Hepatocyte (in vitro differentiated cells): ENCODE results near the gene HSDL2. TPM values are rescaled to one million over a fixed set of nuclear protein-coding genes. Genes with fewer than 3 reads are reported as not detected.
"Not testable (repeated sequence)": the region's sequence is repeated elsewhere in the genome, so short reads cannot be mapped to it uniquely, and the experiment has no call there.

Source experiments
- DNase-seq: peaks from one replicate; pipeline ENCODE4 v3.0.0-alpha.2; 2016; ENCODE audit warnings: low spot score
- H2AFZ ChIP-seq: fragments of 200-600 bp; sonication (generic); 2 replicates; pipeline ENCODE4 v1.6.0; 2016; ENCODE audit warnings: antibody characterized with exemption, mild to moderate bottlenecking
- H3K27ac ChIP-seq: fragments of 200-600 bp; sonication (generic); 2 replicates; pipeline ENCODE4 v1.5.1; 2016; ENCODE audit warnings: mild to moderate bottlenecking
- H3K27me3 ChIP-seq: fragments of 200-600 bp; sonication (generic); 2 replicates; pipeline ENCODE4 v1.6.1; 2016
- H3K36me3 ChIP-seq: fragments of 200-600 bp; sonication (generic); replicated peaks from 2 replicates; pipeline ENCODE4 v1.5.1; 2016; ENCODE audit warnings: low read depth; ENCODE audit not compliant: insufficient read depth
- H3K4me1 ChIP-seq: fragments of 200-600 bp; sonication (generic); 2 replicates; pipeline ENCODE4 v1.5.1; 2016; ENCODE audit warnings: mild to moderate bottlenecking, moderate library complexity; ENCODE audit not compliant: insufficient read depth
- H3K4me2 ChIP-seq: fragments of 200-600 bp; sonication (generic); 2 replicates; pipeline ENCODE4 v1.6.0; 2016
- H3K4me3 ChIP-seq: fragments of 200-600 bp; sonication (generic); 2 replicates; pipeline ENCODE4 v1.5.1; 2016; ENCODE audit warnings: mild to moderate bottlenecking
- H3K79me2 ChIP-seq: fragments of 200-600 bp; sonication (generic); 2 replicates; pipeline ENCODE4 v1.6.0; 2017; ENCODE audit warnings: mild to moderate bottlenecking
- H3K9me2 ChIP-seq: fragments of 200-600 bp; sonication (generic); replicated peaks from 2 replicates; pipeline ENCODE4 v1.6.0; 2017; ENCODE audit warnings: mild to moderate bottlenecking; ENCODE audit not compliant: insufficient read depth
- H3K9me3 ChIP-seq: fragments of 200-600 bp; sonication (generic); 2 replicates; pipeline ENCODE4 v1.5.1; 2016; ENCODE audit warnings: low read depth, mild to moderate bottlenecking
- H4K20me1 ChIP-seq: fragments of 200-600 bp; sonication (generic); 2 replicates; pipeline ENCODE4 v1.6.0; 2016; ENCODE audit warnings: mild to moderate bottlenecking; ENCODE audit not compliant: insufficient read depth, poor library complexity, severe bottlenecking
- EZH2 ChIP-seq: fragments of 200-600 bp; sonication (generic); IDR thresholded peaks from 2 replicates; pipeline ENCODE4 v1.6.1; 2016; ENCODE audit warnings: antibody characterized with exemption, mild to moderate bottlenecking, borderline replicate concordance
- EZH2phosphoT487 ChIP-seq: fragments of 200-600 bp; sonication (generic); IDR thresholded peaks from one replicate; pipeline ENCODE4 v1.6.1; 2018; ENCODE audit warnings: antibody characterized with exemption, mild to moderate bottlenecking, low read depth, moderate library complexity; ENCODE audit not compliant: unreplicated experiment, severe bottlenecking
- WGBS: methylation state at CpG from one replicate; pipeline ENCODE4 v1.1.6; 2016; ENCODE audit warnings: low lambda C conversion rate; ENCODE audit errors: missing lambda C conversion rate; 5-methylcytosine and 5-hydroxymethylcytosine counted together
- polyA plus RNA-seq: library from polyadenylated mRNA; unstranded; fragments of >200 nt; fragmentation: Nextera tagmentation; extraction: Ambion mirVana; gene quantifications from 2 replicates; pipeline ENCODE4 v1.2.1, GENCODE V29; 2016
- total RNA-seq: library from RNA; depleted of rRNA; stranded (reverse); fragments of >200 nt; gene quantifications from 2 replicates; pipeline ENCODE4 v1.2.3, GENCODE V29; 2014
- TF ChIP-seq, protein P1 (sequence below): fragments of 200-600 bp; sonication (generic); IDR thresholded peaks from 2 replicates; pipeline ENCODE4 v1.5.1; 2016; ENCODE audit warnings: antibody characterized with exemption, mild to moderate bottlenecking; ENCODE audit not compliant: poor library complexity

Gene HSDL2
- total and polyA plus RNA-seq, 2 experiments from 2014 or later = 50.0 to 97.3 TPM

DNA sequence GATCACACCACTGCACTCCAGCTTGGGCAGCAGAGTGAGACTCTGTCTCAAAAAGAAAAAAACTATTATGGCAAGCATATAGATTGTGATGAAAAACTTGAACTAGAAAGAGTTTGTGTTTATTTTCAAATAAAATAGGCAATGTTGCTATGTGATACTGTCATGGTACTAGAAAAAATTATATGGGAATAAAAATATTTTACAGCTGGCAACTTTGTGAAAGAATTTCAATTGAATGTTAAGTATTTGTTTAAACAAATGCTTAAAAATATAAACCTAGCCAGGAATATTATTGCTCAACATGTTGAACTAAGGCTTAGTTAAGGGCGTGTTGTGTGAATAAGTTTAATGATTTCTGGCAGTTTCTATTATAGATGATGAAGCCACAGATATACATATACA is 31.7 kb downstream of the HSDL2 start:
- TF ChIP-seq EZH2 (no peak), EZH2phosphoT487 (no peak)
- TF ChIP-seq, protein P1, sequence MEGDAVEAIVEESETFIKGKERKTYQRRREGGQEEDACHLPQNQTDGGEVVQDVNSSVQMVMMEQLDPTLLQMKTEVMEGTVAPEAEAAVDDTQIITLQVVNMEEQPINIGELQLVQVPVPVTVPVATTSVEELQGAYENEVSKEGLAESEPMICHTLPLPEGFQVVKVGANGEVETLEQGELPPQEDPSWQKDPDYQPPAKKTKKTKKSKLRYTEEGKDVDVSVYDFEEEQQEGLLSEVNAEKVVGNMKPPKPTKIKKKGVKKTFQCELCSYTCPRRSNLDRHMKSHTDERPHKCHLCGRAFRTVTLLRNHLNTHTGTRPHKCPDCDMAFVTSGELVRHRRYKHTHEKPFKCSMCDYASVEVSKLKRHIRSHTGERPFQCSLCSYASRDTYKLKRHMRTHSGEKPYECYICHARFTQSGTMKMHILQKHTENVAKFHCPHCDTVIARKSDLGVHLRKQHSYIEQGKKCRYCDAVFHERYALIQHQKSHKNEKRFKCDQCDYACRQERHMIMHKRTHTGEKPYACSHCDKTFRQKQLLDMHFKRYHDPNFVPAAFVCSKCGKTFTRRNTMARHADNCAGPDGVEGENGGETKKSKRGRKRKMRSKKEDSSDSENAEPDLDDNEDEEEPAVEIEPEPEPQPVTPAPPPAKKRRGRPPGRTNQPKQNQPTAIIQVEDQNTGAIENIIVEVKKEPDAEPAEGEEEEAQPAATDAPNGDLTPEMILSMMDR = no peak
- H2AFZ ChIP-seq = no peak overlapping the region
- no peak for DNase-seq
- no peak overlapping the region for H3K4me3 ChIP-seq
- H3K9me2 ChIP-seq = no peaks in the 10 kb centered on the region
- H3K27ac ChIP-seq = no peak overlapping the region
- no peaks in the 10 kb centered on the region for H3K4me1 ChIP-seq
- H3K36me3 ChIP-seq = peaks cover 5% of the 10 kb centered on the region
- H3K79me2 ChIP-seq = no peaks in the 10 kb centered on the region
- WGBS = 78% methylated on average over 1 of the region's 1 CpG
- no peaks in the 10 kb centered on the region for H3K9me3 ChIP-seq
- H3K27me3 ChIP-seq = no peaks in the 10 kb centered on the region
- no peak overlapping the region for H3K4me2 ChIP-seq
- no peaks in the 10 kb centered on the region for H4K20me1 ChIP-seq

DNA sequence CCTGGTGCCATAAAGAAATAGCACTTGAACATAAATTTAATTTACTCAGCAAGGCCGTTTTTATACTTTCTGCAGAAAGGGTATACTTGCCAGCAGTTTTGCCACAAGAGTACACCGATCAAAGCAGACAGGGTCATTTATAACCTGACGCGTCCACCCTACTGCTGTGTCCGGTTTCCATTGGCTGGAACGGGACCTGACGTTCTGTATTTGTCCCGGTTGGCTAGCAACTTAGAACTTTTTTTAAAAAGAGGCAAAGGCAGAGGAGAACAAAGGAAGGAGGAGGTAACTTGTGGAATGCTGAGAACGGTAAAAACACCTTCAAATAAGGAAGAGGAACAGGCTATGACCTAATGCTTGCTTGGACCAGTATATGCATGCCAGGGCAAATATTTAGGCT is 33.8 kb downstream of the HSDL2 start:
- H3K9me3 ChIP-seq, H3K4me3 ChIP-seq, H3K27me3 ChIP-seq, H3K36me3 ChIP-seq, DNase-seq, H3K4me1 ChIP-seq, H2AFZ ChIP-seq, H3K79me2 ChIP-seq, H3K9me2 ChIP-seq, H3K4me2 ChIP-seq, H4K20me1 ChIP-seq, H3K27ac ChIP-seq: not testable (repeated sequence)
- 92% methylated on average over 8 of the region's 9 CpGs for WGBS

DNA sequence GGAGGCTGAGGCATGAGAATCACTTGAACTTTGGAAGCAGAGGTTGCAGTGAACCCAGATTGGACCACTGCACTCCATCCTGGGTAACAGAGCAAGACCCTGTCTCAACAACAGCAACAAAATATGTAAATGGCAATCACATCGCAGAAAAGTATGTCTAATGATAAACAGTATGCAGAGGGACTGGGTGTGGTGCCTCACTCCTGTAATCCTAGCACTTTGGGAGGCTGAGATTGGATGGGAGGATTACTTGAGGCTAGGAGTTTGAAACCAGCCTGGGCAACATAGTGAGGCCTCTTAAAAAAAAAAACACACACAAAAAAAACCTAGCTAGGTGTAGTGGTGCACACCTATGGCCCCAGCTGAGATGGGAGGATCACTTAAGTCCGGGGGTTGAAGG is 40.3 kb downstream of the HSDL2 start:
- Histone ChIP-seq H3K9me3 (no peaks in the 10 kb centered on the region), H3K27me3 (no peaks in the 10 kb centered on the region), H3K79me2 (no peaks in the 10 kb centered on the region), H3K4me3 (no peak overlapping the region), H3K4me2 (no peak overlapping the region), H3K36me3 (no peaks in the 10 kb centered on the region), H3K27ac (no peak overlapping the region), H4K20me1 (no peaks in the 10 kb centered on the region), H3K9me2 (no peaks in the 10 kb centered on the region), H2AFZ (no peak overlapping the region), H3K4me1 (no peaks in the 10 kb centered on the region)
- no peak for DNase-seq
- 96% methylated on average over 2 of the region's 2 CpGs for WGBS
- TF ChIP-seq, protein P1 = no peak
- no peak for TF ChIP-seq EZH2

DNA sequence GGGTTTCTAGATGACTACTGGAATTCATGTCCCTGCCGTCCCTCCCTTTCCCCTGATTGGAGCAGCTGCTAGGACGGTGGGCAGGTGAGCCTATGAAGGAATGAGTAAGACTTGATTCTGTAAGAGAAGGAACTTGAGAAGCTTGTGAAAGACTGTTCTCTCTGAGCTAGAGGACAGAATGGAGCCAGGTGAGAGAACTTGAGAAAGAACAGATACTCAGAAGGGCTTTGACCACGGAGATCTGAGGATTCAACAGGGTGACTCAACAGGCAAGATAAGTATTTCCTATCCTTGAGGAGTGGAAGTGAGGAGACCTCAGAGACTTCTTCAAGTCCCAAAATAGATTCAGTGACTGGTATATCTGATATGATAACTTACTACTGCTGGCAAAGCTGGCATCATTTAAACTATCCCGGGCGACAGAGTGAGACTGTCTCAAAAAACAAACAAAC is 41.9 kb downstream of the HSDL2 start:
- Histone ChIP-seq H2AFZ (no peak overlapping the region), H3K4me3 (no peak overlapping the region), H3K4me1 (no peaks in the 10 kb centered on the region), H3K4me2 (no peak overlapping the region), H3K27me3 (no peaks in the 10 kb centered on the region), H3K27ac (peak overlapping the region; percentile 18), H3K79me2 (no peaks in the 10 kb centered on the region), H3K36me3 (no peaks in the 10 kb centered on the region), H3K9me3 (no peaks in the 10 kb centered on the region), H4K20me1 (no peaks in the 10 kb centered on the region), H3K9me2 (no peaks in the 10 kb centered on the region)
- TF ChIP-seq, protein P1 = no peak
- TF ChIP-seq EZH2 (no peak), EZH2phosphoT487 (no peak)
- 68% methylated on average over 5 of the region's 5 CpGs for WGBS
- DNase-seq = peak; percentile 48
